Nephron progenitor cell (in vitro differentiated cells): ENCODE data around the gene PKHD1.

ENCODE experiments used
- DNase-seq: peaks from one replicate; pipeline ENCODE4 v3.0.0; 2021
- H3K27ac Mint-ChIP-seq: 2 replicates; pipeline ENCODE4 v1.8.0; 2021; ENCODE audit warnings: mild to moderate bottlenecking, moderate library complexity, mixed read lengths
- H3K27me3 Mint-ChIP-seq: 2 replicates; pipeline ENCODE4 v1.8.0; 2021; ENCODE audit warnings: mild to moderate bottlenecking, low read depth, mixed read lengths; ENCODE audit not compliant: poor library complexity
- H3K36me3 Mint-ChIP-seq: 2 replicates; pipeline ENCODE4 v1.8.0; 2021; ENCODE audit warnings: low read depth, mixed read lengths
- H3K4me1 Mint-ChIP-seq: 2 replicates; pipeline ENCODE4 v1.8.0; 2021; ENCODE audit warnings: mixed read lengths
- H3K4me3 Mint-ChIP-seq: 2 replicates; pipeline ENCODE4 v1.8.0; 2021; ENCODE audit warnings: mild to moderate bottlenecking, moderate library complexity, mixed read lengths
- H3K9me3 Mint-ChIP-seq: 2 replicates; pipeline ENCODE4 v1.8.0; 2021; ENCODE audit warnings: mild to moderate bottlenecking, moderate library complexity, mixed read lengths
- TF ChIP-seq, protein P1 (sequence below): fragments of 200-600 bp; sonication (generic); IDR thresholded peaks from 2 replicates; pipeline ENCODE4 v1.5.0; 2021; ENCODE audit warnings: antibody characterized with exemption

Gene PKHD1

DNA sequence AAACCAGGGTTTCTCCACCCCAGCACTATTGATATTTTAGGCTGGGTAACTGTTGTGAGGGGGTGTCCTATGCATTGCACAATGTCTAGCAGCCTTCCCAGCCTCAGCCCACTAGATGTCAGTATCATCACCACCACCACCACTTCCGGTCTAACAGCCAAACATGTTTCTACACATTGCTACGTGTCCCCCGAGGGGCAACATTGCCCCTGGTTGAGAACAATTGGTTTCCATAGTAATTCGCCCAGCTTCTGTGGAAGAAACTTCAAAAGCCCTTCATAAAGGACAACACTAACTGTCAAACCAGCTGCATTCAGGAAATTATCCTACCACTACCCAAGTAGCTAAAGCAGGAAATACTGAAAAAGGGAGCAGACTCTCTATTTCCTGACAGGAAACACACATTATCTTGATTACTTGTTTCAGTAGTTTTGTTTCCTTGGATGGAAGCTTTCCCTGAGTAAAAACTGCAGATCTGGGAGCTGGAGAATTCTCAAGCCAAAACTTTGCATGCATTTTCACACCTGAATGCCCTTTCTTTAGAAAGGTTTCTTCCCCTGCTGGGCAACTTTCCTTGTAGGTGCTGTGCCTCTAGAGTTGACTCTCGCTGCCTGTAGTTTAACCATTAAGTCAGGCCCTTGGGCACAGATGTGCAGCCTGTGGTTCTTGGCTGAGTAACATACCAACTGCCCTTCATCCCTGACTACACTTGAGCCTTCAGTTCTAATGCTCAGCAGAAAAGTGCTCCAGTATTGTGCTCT is 23.6 kb downstream of the PKHD1 start:
- H3K36me3 Mint-ChIP-seq, result no peaks in the 10 kb centered on the region
- peaks cover 11% of the 10 kb centered on the region for H3K4me1 Mint-ChIP-seq
- TF ChIP-seq, protein P1, sequence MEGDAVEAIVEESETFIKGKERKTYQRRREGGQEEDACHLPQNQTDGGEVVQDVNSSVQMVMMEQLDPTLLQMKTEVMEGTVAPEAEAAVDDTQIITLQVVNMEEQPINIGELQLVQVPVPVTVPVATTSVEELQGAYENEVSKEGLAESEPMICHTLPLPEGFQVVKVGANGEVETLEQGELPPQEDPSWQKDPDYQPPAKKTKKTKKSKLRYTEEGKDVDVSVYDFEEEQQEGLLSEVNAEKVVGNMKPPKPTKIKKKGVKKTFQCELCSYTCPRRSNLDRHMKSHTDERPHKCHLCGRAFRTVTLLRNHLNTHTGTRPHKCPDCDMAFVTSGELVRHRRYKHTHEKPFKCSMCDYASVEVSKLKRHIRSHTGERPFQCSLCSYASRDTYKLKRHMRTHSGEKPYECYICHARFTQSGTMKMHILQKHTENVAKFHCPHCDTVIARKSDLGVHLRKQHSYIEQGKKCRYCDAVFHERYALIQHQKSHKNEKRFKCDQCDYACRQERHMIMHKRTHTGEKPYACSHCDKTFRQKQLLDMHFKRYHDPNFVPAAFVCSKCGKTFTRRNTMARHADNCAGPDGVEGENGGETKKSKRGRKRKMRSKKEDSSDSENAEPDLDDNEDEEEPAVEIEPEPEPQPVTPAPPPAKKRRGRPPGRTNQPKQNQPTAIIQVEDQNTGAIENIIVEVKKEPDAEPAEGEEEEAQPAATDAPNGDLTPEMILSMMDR, result peak; percentile 50
- no peak overlapping the region for H3K27ac Mint-ChIP-seq
- no peaks in the 10 kb centered on the region for H3K9me3 Mint-ChIP-seq
- no peak overlapping the region for H3K4me3 Mint-ChIP-seq
- peak; percentile 40 for DNase-seq
- H3K27me3 Mint-ChIP-seq, result peaks cover 7% of the 10 kb centered on the region

DNA sequence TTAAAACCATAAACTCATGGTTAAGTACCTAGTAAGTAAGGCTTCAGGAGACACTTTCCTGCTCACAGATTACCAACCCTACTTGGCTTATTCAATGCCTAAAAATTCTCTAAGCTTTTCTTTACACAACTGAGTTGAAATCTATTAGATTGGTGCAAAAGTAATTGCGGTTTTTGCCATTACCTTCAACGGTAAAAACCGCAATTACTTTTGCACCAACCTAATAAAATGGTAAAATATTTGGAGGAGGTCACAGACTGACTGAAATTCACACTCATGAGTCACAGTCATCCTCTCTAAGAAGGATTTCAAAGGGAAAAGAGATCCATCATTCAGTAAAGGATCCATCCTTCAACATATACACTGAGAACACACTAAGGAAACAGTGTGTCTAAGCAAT is 25.9 kb downstream of the PKHD1 start:
- Mint-ChIP-seq H3K4me1 (peaks cover 11% of the 10 kb centered on the region), H3K9me3 (no peaks in the 10 kb centered on the region), H3K27me3 (peaks cover 7% of the 10 kb centered on the region), H3K4me3 (no peak overlapping the region), H3K27ac (no peak overlapping the region), H3K36me3 (no peaks in the 10 kb centered on the region)
- TF ChIP-seq, protein P1, result no peak
- no peak for DNase-seq

DNA sequence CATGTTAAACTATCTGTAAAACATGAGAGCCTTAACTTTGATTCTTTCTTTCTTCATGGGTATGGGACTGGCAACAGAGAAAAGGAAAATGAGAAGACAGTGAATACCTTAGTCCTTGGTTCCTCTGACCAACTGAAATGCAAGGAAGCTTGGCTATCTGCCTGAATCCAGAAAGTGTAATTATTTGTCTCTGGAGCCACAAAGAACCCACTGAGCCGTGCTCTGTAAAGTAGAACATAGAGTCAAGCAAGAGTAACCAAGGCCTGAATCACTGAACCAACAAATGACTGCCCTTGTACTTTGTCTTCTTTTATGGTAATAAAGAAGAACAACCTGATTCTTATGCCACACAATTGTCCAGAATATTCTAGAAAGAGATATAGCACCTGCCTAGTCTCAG is 27.6 kb downstream of the PKHD1 start:
- DNase-seq, result no peak
- H3K27me3 Mint-ChIP-seq, result peaks cover 4% of the 10 kb centered on the region

DNA sequence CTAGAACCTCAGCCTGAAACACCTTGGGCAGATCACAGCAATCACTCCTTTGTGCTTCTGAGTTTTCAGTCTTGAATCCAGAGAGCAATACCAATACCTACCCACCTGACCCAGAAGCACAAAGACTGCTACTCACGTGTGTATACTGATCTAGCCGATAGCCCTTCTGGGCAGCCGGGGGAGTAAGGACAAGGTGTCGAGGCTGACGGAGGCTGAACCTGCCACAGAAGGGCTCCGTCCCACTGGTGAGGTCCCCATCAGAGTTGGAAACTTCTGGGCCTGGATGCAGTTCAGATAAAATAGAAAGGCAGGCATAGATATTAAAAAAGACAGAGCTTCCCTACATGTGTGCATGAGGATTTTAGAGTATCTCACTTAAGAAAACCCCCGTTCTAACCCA is 32.0 kb downstream of the PKHD1 start:
- Mint-ChIP-seq H3K4me1 (no peaks in the 10 kb centered on the region), H3K36me3 (no peaks in the 10 kb centered on the region), H3K27me3 (peaks cover 13% of the 10 kb centered on the region), H3K27ac (no peak overlapping the region), H3K4me3 (no peak overlapping the region), H3K9me3 (no peaks in the 10 kb centered on the region)
- DNase-seq, result no peak
- TF ChIP-seq, protein P1, result no peak

More for the DNA sequence above, 27.6 kb downstream of the PKHD1 start:
- TF ChIP-seq, protein P1, result no peak
- H3K9me3 Mint-ChIP-seq, result no peaks in the 10 kb centered on the region
- no peaks in the 10 kb centered on the region for H3K36me3 Mint-ChIP-seq
- H3K4me1 Mint-ChIP-seq, result peaks cover 11% of the 10 kb centered on the region
- H3K27ac Mint-ChIP-seq, result no peak overlapping the region
- H3K4me3 Mint-ChIP-seq, result no peak overlapping the region

DNA sequence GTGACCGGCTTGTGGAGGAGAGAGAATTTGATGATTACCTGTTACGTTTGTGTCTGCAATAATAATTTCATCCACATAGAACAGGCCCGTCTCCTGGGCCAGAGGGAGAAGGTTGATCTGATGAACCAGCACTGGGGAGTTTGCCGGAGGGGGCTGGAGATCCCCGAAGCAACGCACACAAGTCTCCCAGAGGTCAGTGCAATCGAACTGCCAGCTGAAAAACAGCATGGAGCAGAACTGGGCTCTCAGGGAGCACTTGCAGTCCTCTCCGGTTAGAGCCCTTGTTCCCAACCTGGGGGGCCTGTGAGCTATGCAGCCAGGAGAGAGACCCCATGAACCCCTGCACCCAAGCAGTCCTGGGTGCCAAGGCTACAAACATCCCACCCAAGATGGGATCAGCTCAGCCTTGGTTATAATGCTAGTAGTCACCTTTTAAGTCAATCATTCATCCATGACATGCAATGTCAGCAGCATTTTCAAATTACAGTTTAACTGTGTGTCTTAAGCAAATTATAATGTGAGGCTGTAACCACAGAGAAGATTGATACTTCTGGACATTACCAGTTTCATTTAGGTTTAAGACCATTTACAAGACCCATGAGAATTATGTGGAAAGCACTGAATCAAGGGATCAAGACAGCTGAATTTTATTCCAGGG is 34.2 kb downstream of the PKHD1 start:
- H3K4me3 Mint-ChIP-seq, result no peak overlapping the region

More for the DNA sequence above, 34.2 kb downstream of the PKHD1 start:
- no peaks in the 10 kb centered on the region for H3K36me3 Mint-ChIP-seq
- peaks cover 16% of the 10 kb centered on the region for H3K27me3 Mint-ChIP-seq
- no peak for DNase-seq
- TF ChIP-seq, protein P1, result no peak
- no peaks in the 10 kb centered on the region for H3K9me3 Mint-ChIP-seq
- H3K4me1 Mint-ChIP-seq, result no peaks in the 10 kb centered on the region
- no peak overlapping the region for H3K27ac Mint-ChIP-seq
